HCT116 (cell line): ENCODE data around the gene MTFR2. TPM values are rescaled to one million over a fixed set of nuclear protein-coding genes. Genes with fewer than 3 reads are reported as not detected.

Experiments
- ATAC-seq: fragments of 200-7000 bp; cut with Tn5 transposase; 2 replicates; pipeline ENCODE4 v1.9.1; 2020; ENCODE audit warnings: mild to moderate bottlenecking, moderate library complexity
- BruUV-seq: library from RNA; stranded (reverse); fragments of 400-500 nt; replicated peaks from 2 replicates; lab custom pipeline; 2021; lab: Mats Ljungman, UMichigan
- CTCF ChIA-PET: fragments of 300-600 bp; sonication (Branson Sonifier 250); formaldehyde crosslinking; loops from one replicate; lab custom pipeline; 2021; ENCODE audit warnings: antibody characterized with exemption; lab: Charles Lee
- POLR2A ChIA-PET: fragments of 300-600, 350-600 bp; sonication (Branson Sonifier 250); formaldehyde crosslinking; loops from one replicate; lab custom pipeline; 2021; ENCODE audit warnings: antibody characterized with exemption; lab: Charles Lee
- RAD21 ChIA-PET, 2 experiments: fragments of 300-600 bp; sonication (Branson Sonifier 250); formaldehyde crosslinking; loops; one replicate each; lab custom pipeline; 2023; ENCODE audit warnings: low total read pairs in 2 of 2; ENCODE audit not compliant: uncharacterized antibody in 2 of 2, unreplicated experiment in 2 of 2, low non-redundant PET in 1 of 2; lab: Charles Lee
- DNase-seq: peaks from one replicate; pipeline ENCODE4 v3.0.0-alpha.2; 2010; ENCODE audit warnings: low read depth, low spot score
- H2AFZ ChIP-seq: fragments of 200-600 bp; shearing (Covaris generic), sonication (generic); 2 replicates; pipeline ENCODE4 v1.6.1; 2017; ENCODE audit warnings: low read depth, mixed run types, mixed read lengths, antibody characterized with exemption, low read length; ENCODE audit not compliant: poor library complexity, severe bottlenecking
- H3K27ac ChIP-seq: 2 replicates; pipeline ENCODE4 v1.5.1; 2012; ENCODE audit warnings: low read depth, low read length
- H3K27me3 ChIP-seq: fragments of 200-600 bp; sonication (generic); 2 replicates; pipeline ENCODE4 v1.6.1; 2016; ENCODE audit warnings: mixed run types, low read length, mixed read lengths; ENCODE audit not compliant: insufficient read depth
- H3K36me3 ChIP-seq, 2 experiments: fragments of 200-500 bp in 1 of 2; fragments of 200-600 bp in 1 of 2; sonication (Bioruptor generic) in 1 of 2; sonication (generic) in 1 of 2; 2 replicates each; pipeline versions ENCODE4 v1.5.1 to v1.6.1; 2014 to 2016; ENCODE audit warnings: low read length in 2 of 2, inconsistent platforms in 1 of 2, mixed read lengths in 1 of 2, mixed run types in 1 of 2; ENCODE audit not compliant: insufficient read depth in 2 of 2, control insufficient read depth in 1 of 2
- H3K4me1 ChIP-seq, 2 experiments: fragments of 200-600 bp in 1 of 2; sonication (generic) in 1 of 2; 2 replicates each; pipeline versions ENCODE4 v1.5.1 to v1.6.1; 2012 to 2017; ENCODE audit warnings: low read length in 2 of 2, inconsistent platforms in 1 of 2, mild to moderate bottlenecking in 1 of 2, mixed read lengths in 1 of 2, mixed run types in 1 of 2, moderate library complexity in 1 of 2; ENCODE audit not compliant: insufficient read depth in 2 of 2, control insufficient read depth in 1 of 2
- H3K4me2 ChIP-seq: fragments of 200-600 bp; sonication (generic); 2 replicates; pipeline ENCODE4 v1.6.1; 2017; ENCODE audit warnings: mixed run types, low read length, mixed read lengths
- H3K4me3 ChIP-seq, 2 experiments: fragments of 200-600 bp in 1 of 2; sonication (generic) in 1 of 2; replicated peaks in 1 of 2; 2 replicates each; pipeline ENCODE4 v1.5.1; 2011 to 2016; ENCODE audit warnings: low read length in 2 of 2, control low read depth in 1 of 2, low read depth in 1 of 2, mild to moderate bottlenecking in 1 of 2, mixed read lengths in 1 of 2, mixed run types in 1 of 2
- H3K79me2 ChIP-seq: fragments of 200-600 bp; sonication (generic); 2 replicates; pipeline ENCODE4 v1.6.1; 2017; ENCODE audit warnings: mild to moderate bottlenecking, mixed run types, low read length, moderate library complexity, mixed read lengths; ENCODE audit not compliant: insufficient read depth
- H3K9ac ChIP-seq: fragments of 200-600 bp; sonication (generic); 2 replicates; pipeline ENCODE4 v1.6.1; 2016; ENCODE audit warnings: low read length, mixed read lengths
- H3K9me2 ChIP-seq: fragments of 200-600 bp; sonication (generic), shearing (Covaris generic); 2 replicates; pipeline ENCODE4 v1.6.1; 2017; ENCODE audit warnings: mixed run types, mild to moderate bottlenecking, moderate library complexity; ENCODE audit not compliant: insufficient read depth
- H3K9me3 ChIP-seq, 2 experiments: fragments of 200-500 bp in 1 of 2; fragments of 200-600 bp in 1 of 2; sonication (Bioruptor generic) in 1 of 2; sonication (generic) in 1 of 2; 2 replicates each; pipeline ENCODE4 v1.6.1; 2014 to 2017; ENCODE audit warnings: low read length in 2 of 2, mixed read lengths in 2 of 2, inconsistent platforms in 1 of 2, low read depth in 1 of 2, mild to moderate bottlenecking in 1 of 2, mixed run types in 1 of 2, moderate library complexity in 1 of 2; ENCODE audit not compliant: control insufficient read depth in 1 of 2, insufficient read depth in 1 of 2
- H4K20me1 ChIP-seq: fragments of 200-600 bp; sonication (generic), shearing (Covaris generic); 2 replicates; pipeline ENCODE4 v1.6.1; 2017; ENCODE audit warnings: mixed run types, mild to moderate bottlenecking, moderate library complexity; ENCODE audit not compliant: insufficient read depth
- CBX3 ChIP-seq: IDR thresholded peaks from 2 replicates; pipeline ENCODE4 v1.6.1; 2012; ENCODE audit warnings: low read depth
- EGR1 ChIP-seq: IDR thresholded peaks from 2 replicates; pipeline ENCODE4 v1.6.1; 2012; ENCODE audit warnings: low read depth
- EZH2 ChIP-seq: fragments of 200-600 bp; sonication (generic); IDR thresholded peaks from 2 replicates; pipeline ENCODE4 v1.6.1; 2017; ENCODE audit warnings: antibody characterized with exemption, mixed run types
- EZH2phosphoT487 ChIP-seq: fragments of 200-600 bp; IDR thresholded peaks from 2 replicates; pipeline ENCODE4 v1.6.1; 2018; ENCODE audit warnings: antibody characterized with exemption, borderline replicate concordance
- JUND ChIP-seq: IDR thresholded peaks from 2 replicates; pipeline ENCODE4 v1.6.1; 2012
- POLR2A ChIP-seq: IDR thresholded peaks from 2 replicates; pipeline ENCODE4 v1.7.0; 2011; ENCODE audit warnings: borderline replicate concordance; ENCODE audit not compliant: insufficient read depth, insufficient read length; ENCODE audit errors: extremely low read depth
- POLR2AphosphoS5 ChIP-seq: IDR thresholded peaks from 2 replicates; pipeline ENCODE4 v1.6.1; 2011; ENCODE audit warnings: mild to moderate bottlenecking, low read depth, low read length, moderate library complexity
- RAD21 ChIP-seq: IDR thresholded peaks from 2 replicates; pipeline ENCODE4 v1.6.1; 2012; ENCODE audit warnings: low read depth, mild to moderate bottlenecking
- SIN3A ChIP-seq: IDR thresholded peaks from 2 replicates; pipeline ENCODE4 v1.6.1; 2012; ENCODE audit warnings: low read depth
- ZFX ChIP-seq: fragments of 450-650 bp; IDR thresholded peaks from 2 replicates; pipeline ENCODE4 v1.6.1; 2017
- ZNF274 ChIP-seq: fragments of 200-500 bp; sonication (Bioruptor generic); IDR thresholded peaks from 2 replicates; pipeline ENCODE4 v1.6.1; 2014; ENCODE audit warnings: mild to moderate bottlenecking, low read depth, low read length, inconsistent platforms
- intact Hi-C: fragments of 100-400 bp; cut with micrococcal nuclease; formaldehyde crosslinking; loops from 2 replicates; pipeline ENCODE4 v1.10.0; 2022
- total RNA-seq: library from RNA; stranded (reverse); gene quantifications from one replicate; pipeline ENCODE4 v1.2.1, GENCODE V29; 2021; ENCODE audit not compliant: unreplicated experiment
- TF ChIP-seq, protein P1 (sequence below), 3 experiments: fragments of 200-600 bp in 1 of 3; sonication (generic) in 1 of 3; IDR thresholded peaks in 2 of 3; conservative IDR thresholded peaks in 1 of 3; 2 replicates each; pipeline ENCODE4 v1.5.1; 2012 to 2017; ENCODE audit warnings: low read depth in 2 of 3, low read length in 2 of 3, antibody characterized with exemption in 1 of 3, borderline replicate concordance in 1 of 3, control low read depth in 1 of 3, mild to moderate bottlenecking in 1 of 3, mixed read lengths in 1 of 3, mixed run types in 1 of 3, moderate library complexity in 1 of 3; ENCODE audit not compliant: insufficient read depth in 1 of 3

Gene MTFR2
- total RNA-seq, 1 experiment from 2014 or later = 13.2 TPM

DNA sequence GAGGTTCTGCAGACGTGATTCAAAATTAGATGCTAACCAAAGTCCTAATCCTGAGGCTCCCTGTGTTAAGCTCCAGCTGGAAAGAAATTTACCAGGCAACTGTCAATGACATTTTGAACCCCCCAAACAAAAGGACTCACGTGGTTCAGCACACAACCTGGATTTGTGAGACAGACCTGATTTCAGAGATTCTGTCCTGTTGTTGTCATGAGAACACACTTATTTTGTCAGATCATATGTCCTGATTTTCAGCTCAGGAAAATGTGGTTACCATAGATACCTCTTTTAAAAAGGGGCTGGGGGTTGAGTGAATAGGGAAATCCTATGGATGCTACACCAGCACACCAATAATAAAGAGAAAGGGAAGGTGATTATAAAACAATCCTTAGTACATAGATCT, 61.6 kb downstream of the MTFR2 start:
- BruUV-seq = no TSS peak
- no peak overlapping the region for H3K9ac ChIP-seq
- ATAC-seq (no peak), DNase-seq (no peak)
- H3K27me3 ChIP-seq = no peaks in the 10 kb centered on the region
- no peaks in the 10 kb centered on the region for H4K20me1 ChIP-seq
- H3K79me2 ChIP-seq = no peaks in the 10 kb centered on the region
- H3K4me3 ChIP-seq = no peak overlapping the region
- no peak overlapping the region for H2AFZ ChIP-seq
- intact Hi-C loops = no loop called here
- H3K27ac ChIP-seq = no peak overlapping the region
- H3K4me1 ChIP-seq = no peaks in the 10 kb centered on the region
- no peaks in the 10 kb centered on the region for H3K36me3 ChIP-seq
- no peaks in the 10 kb centered on the region for H3K9me3 ChIP-seq
- RAD21 ChIA-PET = no interaction called here
- H3K4me2 ChIP-seq = no peak overlapping the region
- H3K9me2 ChIP-seq = no peaks in the 10 kb centered on the region
- no peak for TF ChIP-seq POLR2AphosphoS5
- no peak for TF ChIP-seq JUND
- TF ChIP-seq CBX3 = no peak
- TF ChIP-seq, protein P1, sequence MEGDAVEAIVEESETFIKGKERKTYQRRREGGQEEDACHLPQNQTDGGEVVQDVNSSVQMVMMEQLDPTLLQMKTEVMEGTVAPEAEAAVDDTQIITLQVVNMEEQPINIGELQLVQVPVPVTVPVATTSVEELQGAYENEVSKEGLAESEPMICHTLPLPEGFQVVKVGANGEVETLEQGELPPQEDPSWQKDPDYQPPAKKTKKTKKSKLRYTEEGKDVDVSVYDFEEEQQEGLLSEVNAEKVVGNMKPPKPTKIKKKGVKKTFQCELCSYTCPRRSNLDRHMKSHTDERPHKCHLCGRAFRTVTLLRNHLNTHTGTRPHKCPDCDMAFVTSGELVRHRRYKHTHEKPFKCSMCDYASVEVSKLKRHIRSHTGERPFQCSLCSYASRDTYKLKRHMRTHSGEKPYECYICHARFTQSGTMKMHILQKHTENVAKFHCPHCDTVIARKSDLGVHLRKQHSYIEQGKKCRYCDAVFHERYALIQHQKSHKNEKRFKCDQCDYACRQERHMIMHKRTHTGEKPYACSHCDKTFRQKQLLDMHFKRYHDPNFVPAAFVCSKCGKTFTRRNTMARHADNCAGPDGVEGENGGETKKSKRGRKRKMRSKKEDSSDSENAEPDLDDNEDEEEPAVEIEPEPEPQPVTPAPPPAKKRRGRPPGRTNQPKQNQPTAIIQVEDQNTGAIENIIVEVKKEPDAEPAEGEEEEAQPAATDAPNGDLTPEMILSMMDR (IDR thresholded peaks at IDR 0.05 in 2 of 3, conservative IDR thresholded peaks at IDR 0.05 in 1 of 3; ENCODE audit: borderline replicate concordance in 1 of 3, insufficient read depth in 1 of 3, low read depth in 2 of 3, low read length in 2 of 3) = no peak
- no peak for TF ChIP-seq EZH2
- no peak for TF ChIP-seq EZH2phosphoT487
- TF ChIP-seq RAD21 = no peak
- no peak for TF ChIP-seq EGR1
- TF ChIP-seq ZNF274 = no peak
- no peak for TF ChIP-seq POLR2A
- TF ChIP-seq SIN3A = no peak
- TF ChIP-seq ZFX = no peak
- POLR2A ChIA-PET = no interaction called here
- CTCF ChIA-PET = no interaction called here
